ENCODE results near the gene SPATA17.
"Not testable (repeated sequence)": the region's sequence is repeated elsewhere in the genome, so short reads cannot be mapped to it uniquely, and the experiment has no call there.

SPATA17 gene, protein sequence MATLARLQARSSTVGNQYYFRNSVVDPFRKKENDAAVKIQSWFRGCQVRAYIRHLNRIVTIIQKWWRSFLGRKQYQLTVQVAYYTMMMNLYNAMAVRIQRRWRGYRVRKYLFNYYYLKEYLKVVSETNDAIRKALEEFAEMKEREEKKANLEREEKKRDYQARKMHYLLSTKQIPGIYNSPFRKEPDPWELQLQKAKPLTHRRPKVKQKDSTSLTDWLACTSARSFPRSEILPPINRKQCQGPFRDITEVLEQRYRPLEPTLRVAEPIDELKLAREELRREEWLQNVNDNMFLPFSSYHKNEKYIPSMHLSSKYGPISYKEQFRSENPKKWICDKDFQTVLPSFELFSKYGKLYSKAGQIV

DNA sequence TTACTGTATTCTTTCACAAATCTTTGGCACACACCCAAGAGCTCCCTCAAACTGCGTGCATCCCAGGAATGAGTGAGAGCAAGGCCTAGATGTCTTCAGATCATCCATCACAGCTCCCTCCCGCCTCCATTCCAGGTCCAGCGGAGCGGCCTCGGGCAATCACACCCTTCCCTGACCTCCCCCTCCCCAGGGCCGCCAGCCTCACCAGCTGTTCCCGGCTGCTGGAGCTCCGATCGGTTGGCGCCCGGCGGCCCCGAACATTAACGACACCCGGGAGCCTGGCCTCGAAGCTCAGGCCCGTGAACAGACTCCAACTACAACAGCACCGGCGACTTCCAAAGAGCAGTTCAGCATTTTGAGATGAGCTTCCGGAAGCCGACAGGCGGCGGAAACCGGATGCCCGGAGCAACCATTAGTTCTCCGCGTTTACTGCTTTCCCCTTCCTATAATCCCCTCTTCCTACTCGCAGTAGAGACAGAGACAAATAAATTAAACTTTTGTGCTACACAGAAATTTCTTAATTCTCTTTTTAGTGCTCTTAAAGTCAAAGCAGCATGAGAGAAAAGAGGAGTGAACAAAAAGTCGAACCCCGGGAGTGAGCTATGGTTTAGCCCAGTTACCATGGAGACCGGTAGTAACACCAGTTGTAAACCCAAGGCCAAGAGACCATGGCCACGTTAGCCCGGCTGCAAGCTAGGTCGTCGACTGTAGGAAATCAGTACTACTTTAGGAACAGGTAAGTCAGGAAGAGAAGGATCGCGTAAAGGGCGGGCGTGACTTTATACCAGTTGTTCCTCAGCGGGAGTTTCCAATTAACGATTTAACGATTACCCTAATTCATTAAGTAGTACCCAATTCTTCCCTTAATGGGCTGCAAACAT is at the start of gene SPATA17, which contains the start of gene GPATCH2:
SPATA17 (plus strand) TSS at position 634 of the 881 bp plus-strand sequence; CDS start at position 669, 35 bp downstream.
GPATCH2 (minus strand) TSS at position 380 of the 881 bp plus-strand sequence; CDS start at position 261, 119 bp downstream.
- H3K27ac ChIP-seq = peak within 1 kb of the TSS; percentile 94 to 99 (median 97)
- H3K9ac ChIP-seq = peak within 1 kb of the TSS; percentile 85 to 98 (median 93)
- H3K4me1 ChIP-seq = peaks cover 9 to 33% (median 20%) of the 10 kb centered on the region in 10 experiments
- H3K36me3 ChIP-seq = no peaks in the 10 kb centered on the region
- TF ChIP-seq Cebpa-rat (IDR thresholded peaks at IDR 0.05) = no peak
- H4K20me1 ChIP-seq = peaks cover 0 to 9% (median 0%) of the 10 kb centered on the region in 11 experiments; a peak in 4 of 22 replicates
- H3K4me2 ChIP-seq = peak within 1 kb of the TSS; percentile 82 to 96 (median 89)
- H3K9me3 ChIP-seq (replicated peaks in 1 of 11) = no peaks in the 10 kb centered on the region; a peak in 1 of 22 replicates
- H3K27me3 ChIP-seq = no peaks in the 10 kb centered on the region
- peak within 1 kb of the TSS; percentile 75 to 99 (median 86) for H3K4me3 ChIP-seq

DNA sequence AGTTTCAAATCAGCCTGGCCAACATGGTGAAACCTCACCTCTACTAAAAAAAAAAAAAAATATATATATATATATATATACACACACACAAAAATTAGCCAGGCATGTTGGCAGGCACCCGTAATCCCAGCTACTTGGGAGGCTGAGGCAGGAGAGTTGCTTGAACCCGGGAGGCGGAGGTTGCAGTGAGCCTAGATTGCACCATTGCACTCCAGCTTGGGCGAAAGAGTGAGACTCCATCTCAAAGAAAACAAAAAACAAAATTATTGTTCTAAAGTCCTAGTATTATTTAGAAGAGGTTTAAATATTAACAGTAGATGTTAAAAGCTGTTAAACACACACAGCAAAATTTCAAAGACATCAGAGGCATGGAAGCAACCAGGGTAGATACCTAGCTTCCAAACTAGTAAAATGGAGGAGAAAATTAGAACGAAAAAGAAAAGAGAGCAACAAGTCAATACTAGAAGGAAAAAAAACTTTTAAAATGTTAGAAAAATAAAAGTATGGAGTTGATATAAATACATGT is 46.8 kb upstream of the SPATA17 start:
- H3K9ac ChIP-seq; H3K4me3 ChIP-seq; H3K9me3 ChIP-seq (replicated peaks in 1 of 11): not testable (repeated sequence)

DNA sequence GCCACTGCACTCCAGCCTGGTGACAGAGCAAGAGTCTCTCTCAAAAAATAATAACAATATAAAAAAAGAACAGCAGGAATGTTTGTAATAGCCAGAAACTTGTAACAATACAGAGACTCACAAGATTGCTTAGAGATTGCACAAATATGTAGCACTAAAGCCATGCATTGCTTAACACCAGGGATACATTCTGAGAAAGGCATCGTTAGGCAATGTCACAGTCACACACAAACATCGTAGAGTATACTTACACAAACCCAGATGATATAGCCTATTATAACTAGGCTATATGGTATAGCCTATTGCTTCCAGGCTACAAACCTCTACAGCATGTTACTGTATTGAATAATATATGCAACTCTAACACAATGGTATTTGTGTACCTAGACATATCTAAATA is 45.6 kb upstream of the SPATA17 start:
- no peak overlapping the region for H3K27ac ChIP-seq
- peaks cover 0 to 40% (median 0%) of the 10 kb centered on the region in 11 experiments; a peak in 8 of 22 replicates for H3K36me3 ChIP-seq
- H3K4me1 ChIP-seq = no peaks in the 10 kb centered on the region
- H3K9ac ChIP-seq = no peak overlapping the region
- H3K4me2 ChIP-seq = no peak overlapping the region
- no peak overlapping the region for H3K4me3 ChIP-seq
- H3K9me3 ChIP-seq (replicated peaks in 1 of 11) = no peaks in the 10 kb centered on the region
- H4K20me1 ChIP-seq = no peaks in the 10 kb centered on the region
- H3K27me3 ChIP-seq = no peaks in the 10 kb centered on the region
- TF ChIP-seq Cebpa-rat (IDR thresholded peaks at IDR 0.05) = no peak

More for the DNA sequence above, 46.8 kb upstream of the SPATA17 start:
- H3K4me1 ChIP-seq, H3K27me3 ChIP-seq, H3K4me2 ChIP-seq, H3K27ac ChIP-seq, H4K20me1 ChIP-seq: not testable (repeated sequence)
- peaks cover 0 to 34% (median 0%) of the 10 kb centered on the region in 11 experiments; a peak in 8 of 22 replicates for H3K36me3 ChIP-seq

DNA sequence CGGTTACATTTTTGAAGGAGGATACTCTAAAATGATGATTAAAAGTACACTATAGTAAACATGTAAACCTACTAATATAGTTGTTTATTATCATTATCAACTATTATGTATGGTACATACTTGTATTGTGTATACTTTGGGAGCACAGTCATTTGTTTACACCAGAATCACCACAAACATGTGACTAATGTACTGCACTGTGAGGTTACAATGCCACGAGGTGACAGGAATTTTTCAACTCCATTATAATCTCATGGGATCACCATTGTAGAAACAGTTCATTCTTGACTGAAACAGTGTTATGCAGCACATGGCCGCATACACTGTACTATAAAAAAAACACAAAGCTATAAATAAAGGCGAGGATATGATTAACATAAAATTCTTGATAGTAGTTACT is 44.6 kb upstream of the SPATA17 start:
- Histone ChIP-seq H3K9me3 (replicated peaks in 1 of 11) (no peaks in the 10 kb centered on the region), H4K20me1 (no peaks in the 10 kb centered on the region), H3K4me3 (no peak overlapping the region), H3K9ac (no peak overlapping the region), H3K4me2 (no peak overlapping the region), H3K27me3 (no peaks in the 10 kb centered on the region), H3K36me3 (peaks cover 0 to 40% (median 0%) of the 10 kb centered on the region in 11 experiments; a peak in 8 of 22 replicates), H3K4me1 (no peaks in the 10 kb centered on the region), H3K27ac (no peak overlapping the region)
- TF ChIP-seq Cebpa-rat (IDR thresholded peaks at IDR 0.05) = no peak

DNA sequence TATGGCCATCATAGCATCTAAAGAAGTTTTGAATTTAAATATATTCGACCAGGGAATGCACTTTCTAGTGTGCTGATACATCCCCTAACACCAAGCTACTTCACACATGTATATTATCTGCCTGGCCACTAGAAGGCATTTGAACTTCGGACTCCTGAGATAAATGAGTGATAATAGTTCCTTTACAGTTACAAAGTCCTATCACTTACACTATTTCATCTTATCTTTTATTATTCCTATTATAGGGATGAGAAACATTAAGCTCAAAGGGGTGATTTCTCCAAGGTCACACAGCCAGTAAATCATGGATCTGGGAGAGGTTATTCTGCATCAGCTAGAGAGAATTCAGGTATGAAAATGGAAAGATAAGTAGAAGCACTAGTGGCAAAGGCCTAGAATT is 40.5 kb upstream of the SPATA17 start:
- TF ChIP-seq Cebpa-rat (IDR thresholded peaks at IDR 0.05) = no peak
- Histone ChIP-seq H3K9me3 (replicated peaks in 1 of 11) (no peaks in the 10 kb centered on the region), H3K4me3 (no peak overlapping the region), H3K4me1 (no peaks in the 10 kb centered on the region), H3K27ac (no peak overlapping the region), H3K27me3 (no peaks in the 10 kb centered on the region), H3K36me3 (peaks cover 0 to 36% (median 3%) of the 10 kb centered on the region in 11 experiments; a peak in 7 of 22 replicates), H3K9ac (no peak overlapping the region), H4K20me1 (no peaks in the 10 kb centered on the region), H3K4me2 (no peak overlapping the region)

DNA sequence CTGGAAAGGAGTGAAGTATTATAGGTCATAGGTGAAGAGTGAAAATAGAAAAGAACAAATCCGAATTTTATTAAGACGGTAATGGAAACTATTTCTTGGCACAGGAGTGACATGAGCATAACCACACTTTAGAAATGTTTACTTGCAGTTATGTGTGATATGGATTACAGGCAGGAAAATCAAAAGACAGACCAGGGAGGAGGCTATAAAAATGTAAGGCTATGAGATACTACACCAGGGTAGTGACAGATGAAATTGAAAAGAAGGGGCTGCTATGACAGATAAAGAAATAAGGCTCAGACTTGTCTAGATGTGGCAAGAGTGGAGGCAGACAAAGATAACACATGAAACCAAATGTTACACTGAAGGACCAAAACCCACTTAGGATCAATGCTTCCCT is 32.0 kb upstream of the SPATA17 start:
- no peak overlapping the region for H3K4me2 ChIP-seq
- H3K27ac ChIP-seq = no peak overlapping the region
- no peaks in the 10 kb centered on the region for H3K4me1 ChIP-seq
- H4K20me1 ChIP-seq = no peaks in the 10 kb centered on the region
- no peaks in the 10 kb centered on the region for H3K9me3 ChIP-seq (replicated peaks in 1 of 11)
- H3K4me3 ChIP-seq = no peak overlapping the region
- H3K27me3 ChIP-seq = no peaks in the 10 kb centered on the region
- TF ChIP-seq Cebpa-rat (IDR thresholded peaks at IDR 0.05) = no peak
- H3K9ac ChIP-seq = no peak overlapping the region
- H3K36me3 ChIP-seq = peaks cover 0 to 60% (median 4%) of the 10 kb centered on the region in 11 experiments; a peak in 10 of 22 replicates

DNA sequence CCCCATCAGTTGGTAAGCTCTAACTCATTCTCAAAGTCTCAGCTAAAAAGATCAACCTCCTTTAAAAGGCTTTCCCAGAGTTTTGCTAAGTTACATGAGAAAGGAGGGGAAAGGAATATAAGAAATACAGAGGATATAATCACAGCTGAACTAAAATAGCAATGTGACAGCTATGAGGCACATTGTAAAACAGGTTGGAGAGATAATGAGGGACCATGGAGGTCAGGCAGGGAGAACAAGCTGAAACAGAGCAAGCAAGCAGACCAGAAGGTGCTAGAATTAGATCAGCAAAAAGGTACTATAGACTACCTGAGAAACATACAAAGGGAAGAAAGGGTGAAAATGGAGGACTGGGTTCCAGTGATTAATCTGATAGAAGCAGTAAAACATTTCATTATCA is 28.8 kb upstream of the SPATA17 start:
- H3K4me3 ChIP-seq = no peak overlapping the region
- no peak overlapping the region for H3K4me2 ChIP-seq
- no peak overlapping the region for H3K9ac ChIP-seq
- H3K4me1 ChIP-seq = no peaks in the 10 kb centered on the region
- TF ChIP-seq Cebpa-rat (IDR thresholded peaks at IDR 0.05) = no peak
- no peak overlapping the region for H3K27ac ChIP-seq
- H3K9me3 ChIP-seq (replicated peaks in 1 of 11) = no peaks in the 10 kb centered on the region
- H3K36me3 ChIP-seq = peaks cover 11 to 66% (median 20%) of the 10 kb centered on the region in 11 experiments; a peak in 20 of 22 replicates
- no peaks in the 10 kb centered on the region for H3K27me3 ChIP-seq
- H4K20me1 ChIP-seq = peaks cover 0 to 5% (median 0%) of the 10 kb centered on the region in 11 experiments; a peak in 2 of 22 replicates

DNA sequence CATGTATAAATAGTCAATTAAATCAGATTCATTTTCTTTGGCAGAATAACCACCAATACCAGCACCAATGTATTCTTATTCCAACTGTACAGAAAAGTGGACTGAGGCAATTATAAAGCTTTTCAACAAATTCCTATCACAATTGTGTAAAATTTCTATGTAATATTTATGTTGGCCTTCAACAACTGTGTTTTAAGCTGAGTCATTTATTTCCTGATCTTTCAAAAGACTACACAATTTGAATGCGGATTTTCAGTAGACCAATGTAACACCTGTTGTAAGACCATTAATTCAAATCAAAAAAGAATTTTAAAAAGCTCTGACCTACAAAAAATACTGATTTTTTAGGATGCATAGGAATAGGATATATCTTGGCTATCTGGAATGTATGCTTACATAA is 25.8 kb upstream of the SPATA17 start:
- H3K4me2 ChIP-seq = no peak overlapping the region
- TF ChIP-seq Cebpa-rat (IDR thresholded peaks at IDR 0.05) = no peak
- H3K4me1 ChIP-seq = no peaks in the 10 kb centered on the region
- peaks cover 21 to 69% (median 38%) of the 10 kb centered on the region in 11 experiments for H3K36me3 ChIP-seq
- H4K20me1 ChIP-seq = peaks cover 0 to 5% (median 0%) of the 10 kb centered on the region in 11 experiments; a peak in 2 of 22 replicates
- H3K27me3 ChIP-seq = no peaks in the 10 kb centered on the region
- no peak overlapping the region for H3K27ac ChIP-seq
- H3K4me3 ChIP-seq = no peak overlapping the region
- no peak overlapping the region for H3K9ac ChIP-seq
- no peaks in the 10 kb centered on the region for H3K9me3 ChIP-seq (replicated peaks in 1 of 11)

Measured in BLaER1 treated with 17β-estradiol and CSF1 and Interleukin-3, amounts not matched to agents 10 nM and 100 nM (cell line).